Measurements from ENCODE around the gene TSEN54. TPM values are rescaled to one million over a fixed set of nuclear protein-coding genes. Genes with fewer than 3 reads are reported as not detected.

The TSEN54 gene
- total RNA-seq: 10 to 100 TPM; 26.3 to 38.0 (median 28.7) TPM
- long read RNA-seq, donor 1, transcript TSEN54-201 (11 exons, 1,944 nt): major isoform, 38 of 79 reads
- long read RNA-seq, donor 1, partial matches to known transcripts: 16 of 79 reads
- long read RNA-seq, donor 1, other reads (novel, unspliced or antisense): 25 of 79 reads
- long read RNA-seq, donor 2, transcript TSEN54-201 (11 exons, 1,944 nt): major isoform, 38 of 64 reads
- long read RNA-seq, donor 2, partial matches to known transcripts: 8 of 64 reads
- long read RNA-seq, donor 2, other reads (novel, unspliced or antisense): 18 of 64 reads

- Histone ChIP-seq H3K9me3 (no peaks in the 10 kb centered on the region), H3K4me1 (ENCODE audit: low read depth) (peaks cover 30% of the 10 kb centered on the region), H3K36me3 (ENCODE audit: low read depth) (no peaks in the 10 kb centered on the region), H3K4me3 (peak within 1 kb of the TSS; percentile 94)
- intact Hi-C loops (cut with DNase I, micrococcal nuclease): loop anchor here (2.0 to 10.0 kb wide), 2 partner anchors 87 to 91 kb away; no protein-coding TSS in a partner anchor
- ATAC-seq (peak; percentile 86), DNase-seq (peak; percentile 97 to 98 (median 98))
- TF ChIP-seq CTCF (IDR thresholded peaks at IDR 0.05): no peak
Observed at GRCh38 chr17:75516255-75516618, at the start of gene TSEN54. TSEN54 (plus strand) TSS chr17:75516528; CDS start chr17:75516561, 33 bp downstream.

GRCh38 chr17:75468291-75468754, 48.0 kb upstream of the TSEN54 start:
- Histone ChIP-seq H3K9me3 (no peaks in the 10 kb centered on the region), H3K36me3 (ENCODE audit: low read depth) (no peaks in the 10 kb centered on the region), H3K4me1 (ENCODE audit: low read depth) (peaks cover 13% of the 10 kb centered on the region), H3K4me3 (no peak overlapping the region)
- no peak for TF ChIP-seq CTCF (IDR thresholded peaks at IDR 0.05)
- ATAC-seq (peak; percentile 45), DNase-seq (peak in 1 of 3 donors; percentile 34)
- intact Hi-C loops (cut with DNase I, micrococcal nuclease): no loop called here

GRCh38 chr17:75468779-75469373, 47.5 kb upstream of the TSEN54 start:
- no peaks in the 10 kb centered on the region for H3K36me3 ChIP-seq (ENCODE audit: low read depth)
- no peak overlapping the region for H3K4me3 ChIP-seq
- DNase-seq (peak; percentile 44 to 85 (median 69)), ATAC-seq (peak; percentile 85)
- intact Hi-C loops (cut with DNase I, micrococcal nuclease): no loop called here
- TF ChIP-seq CTCF (IDR thresholded peaks at IDR 0.05): no peak
- peaks cover 13% of the 10 kb centered on the region for H3K4me1 ChIP-seq (ENCODE audit: low read depth)
- H3K9me3 ChIP-seq: no peaks in the 10 kb centered on the region

- Histone ChIP-seq H3K4me3 (no peak overlapping the region), H3K36me3 (ENCODE audit: low read depth) (no peaks in the 10 kb centered on the region), H3K4me1 (ENCODE audit: low read depth) (peaks cover 16% of the 10 kb centered on the region), H3K9me3 (no peaks in the 10 kb centered on the region)
- no peak for TF ChIP-seq CTCF (IDR thresholded peaks at IDR 0.05)
- ATAC-seq (no peak), DNase-seq (no peak)
- intact Hi-C loops (cut with DNase I, micrococcal nuclease): no loop called here
Observed at GRCh38 chr17:75471207-75471606, 45.1 kb upstream of the TSEN54 start.

- ATAC-seq (peak; percentile 57), DNase-seq (peak in 1 of 3 donors; percentile 25)
- no peak for TF ChIP-seq CTCF (IDR thresholded peaks at IDR 0.05)
- Histone ChIP-seq H3K9me3 (no peaks in the 10 kb centered on the region), H3K4me1 (ENCODE audit: low read depth) (peaks cover 22% of the 10 kb centered on the region), H3K4me3 (no peak overlapping the region), H3K36me3 (ENCODE audit: low read depth) (no peaks in the 10 kb centered on the region)
- intact Hi-C loops (cut with DNase I, micrococcal nuclease): no loop called here
Observed at GRCh38 chr17:75472119-75472518, 44.2 kb upstream of the TSEN54 start.

Measured in mucosa of descending colon (tissue), 3 donors.